GM18873 (cell line): ENCODE data around the gene BICD2.

Source experiments
- ATAC-seq: cut with Tn5 transposase; IDR thresholded peaks from one replicate; pipeline ENCODE4 v1.9.1; 2021; ENCODE audit warnings: mild to moderate bottlenecking, moderate library complexity, moderate number of reproducible peaks; ENCODE audit not compliant: unreplicated experiment, low FRiP score

BICD2 gene

GRCh38 chr9:92749071-92749933 is 15.3 kb downstream of the BICD2 start:
- no peak for ATAC-seq

GRCh38 chr9:92748233-92748497 is 16.5 kb downstream of the BICD2 start:
- no peak for ATAC-seq

GRCh38 chr9:92747459-92748232 is 17.0 kb downstream of the BICD2 start:
- ATAC-seq, result no peak

- ATAC-seq, result no peak
Observed at GRCh38 chr9:92746567-92747458, 17.8 kb downstream of the BICD2 start.

GRCh38 chr9:92745881-92746280 is 18.8 kb downstream of the BICD2 start:
- no peak for ATAC-seq

GRCh38 chr9:92745331-92745730 is 19.3 kb downstream of the BICD2 start:
- ATAC-seq, result no peak

- ATAC-seq, result no peak
Observed at GRCh38 chr9:92740969-92741368, 23.7 kb downstream of the BICD2 start.

- ATAC-seq, result no peak
Observed at GRCh38 chr9:92740446-92740961, 24.1 kb downstream of the BICD2 start.

- no peak for ATAC-seq
Observed at GRCh38 chr9:92740009-92740408, 24.6 kb downstream of the BICD2 start.

GRCh38 chr9:92739346-92739970 is 25.2 kb downstream of the BICD2 start:
- ATAC-seq, result no peak

GRCh38 chr9:92738661-92739081 is 26.0 kb downstream of the BICD2 start:
- ATAC-seq, result no peak

- no peak for ATAC-seq
Observed at GRCh38 chr9:92737611-92738299, 26.9 kb downstream of the BICD2 start.

- ATAC-seq, result no peak
Observed at GRCh38 chr9:92737216-92737606, 27.4 kb downstream of the BICD2 start.

- no peak for ATAC-seq
Observed at GRCh38 chr9:92736563-92737215, 27.9 kb downstream of the BICD2 start.

- ATAC-seq, result no peak
Observed at GRCh38 chr9:92735636-92736562, 28.7 kb downstream of the BICD2 start.

- no peak for ATAC-seq
Observed at GRCh38 chr9:92734931-92735635, 29.6 kb downstream of the BICD2 start.

GRCh38 chr9:92730897-92731296 is 33.7 kb downstream of the BICD2 start:
- no peak for ATAC-seq
